PC-9 (cell line): Measurements from ENCODE around the gene TMEM163.

ENCODE experiments used
- CTCF ChIP-seq: fragments of 200-600 bp; sonication (generic); conservative IDR thresholded peaks from 2 replicates; pipeline ENCODE4 v1.6.1; 2017; ENCODE audit warnings: mixed run types, antibody characterized with exemption, mild to moderate bottlenecking, moderate library complexity
- EZH2 ChIP-seq: fragments of 200-600 bp; sonication (generic); IDR thresholded peaks from 2 replicates; pipeline ENCODE4 v1.8.0; 2017; ENCODE audit warnings: antibody characterized with exemption, low read depth

GRCh38 chr2:134690629-134691215 lies 28.1 kb downstream of the TMEM163 start:
- TF ChIP-seq CTCF (no peak), EZH2 (no peak)
